Adrenal gland (tissue), 12 donors: ENCODE measurements around the gene SLC22A12. TPM values are rescaled to one million over a fixed set of nuclear protein-coding genes. Genes with fewer than 3 reads are reported as not detected.

ENCODE experiments used
- DNase-seq, 7 donors: peaks; one replicate each; pipeline ENCODE4 v3.0.0-alpha.2; 2019 to 2020
- H3K27ac ChIP-seq, 5 donors: fragments of 200-600 bp; sonication (generic) in 4 of 5; 1 replicate in 3 of 5; 2 replicates in 2 of 5; pipeline versions ENCODE4 v1.5.1 to v1.8.0; 2016 to 2020; ENCODE audit warnings: mild to moderate bottlenecking in 1 of 5
- H3K27me3 ChIP-seq: fragments of 200-600 bp; 2 replicates; pipeline ENCODE4 v1.8.0; 2021
- H3K36me3 ChIP-seq, 2 donors: fragments of 200-600 bp; replicated peaks in 1 of 2; 1 replicate in 1 of 2; 2 replicates in 1 of 2; pipeline versions ENCODE4 v1.5.1 to v1.8.0; 2018 to 2022
- H3K4me1 ChIP-seq, 2 donors: fragments of 200-600 bp; replicated peaks in 1 of 2; 1 replicate in 1 of 2; 2 replicates in 1 of 2; pipeline versions ENCODE4 v1.5.1 to v1.8.0; 2018 to 2021
- H3K4me3 ChIP-seq, 4 donors: fragments of 200-600 bp; sonication (generic) in 3 of 4; one replicate each; pipeline ENCODE4 v1.5.1; 2016 to 2018
- H3K9me3 ChIP-seq, 3 donors: fragments of 200-600 bp; sonication (generic) in 1 of 3; replicated peaks in 1 of 3; 1 replicate in 2 of 3; 2 replicates in 1 of 3; pipeline versions ENCODE4 v1.5.1 to v1.8.0; 2016 to 2021
- POLR2A ChIP-seq, 2 donors: fragments of 450-650 bp; IDR thresholded peaks; one replicate each; pipeline ENCODE4 v1.6.1; 2017; ENCODE audit warnings: antibody characterized with exemption in 2 of 2, mild to moderate bottlenecking in 2 of 2, moderate library complexity in 1 of 2
- WGBS, 4 donors: extraction: QIAGEN DNeasy Blood & Tissue Kit in 2 of 4; methylation state at CpG; one replicate each; pipeline versions ENCODE4 v1.1.5 to v1.1.7; 2013 to 2017; 5-methylcytosine and 5-hydroxymethylcytosine counted together
- intact Hi-C, 2 donors: fragments of 100-400 bp; cut with DNase I; formaldehyde crosslinking; loops; one replicate each; pipeline versions ENCODE4 v1.14.1 to v1.15.0; 2022 to 2023
- polyA plus RNA-seq, 3 donors: library from polyadenylated mRNA; stranded (reverse); fragments of 200-250 nt in 2 of 3; fragments of 350-450 nt in 1 of 3; fragmentation: Illumina TruSeq in 1 of 3; extraction: RNeasy Lipid Tissue Mini Kit (QIAGEN cat#74804) in 1 of 3; gene quantifications; one replicate each; pipeline ENCODE4 v1.2.3, GENCODE V29; 2013 to 2014
- total RNA-seq, 9 donors: library from RNA; depleted of rRNA in 4 of 9; stranded (reverse); fragments of >200 nt in 4 of 9; fragments of 120-200 nt in 1 of 9; fragmentation: NEBNext Ultra II Directional in 1 of 9; extraction: Animal tissue kit (Norgen Biotek cat#: 25700) in 1 of 9; gene quantifications; one replicate each; pipeline versions ENCODE4 v1.1.0 to v1.2.4, GENCODE V29; 2013 to 2023
- TF ChIP-seq, protein P1 (sequence below), 6 experiments: fragments of 450-650 bp in 4 of 6; fragments of 200-600 bp in 2 of 6; sonication (generic) in 1 of 6; IDR thresholded peaks; 1 replicate in 5 of 6; 2 replicates in 1 of 6; pipeline versions ENCODE4 v1.5.1 to v1.8.0; 2016 to 2021; ENCODE audit warnings: antibody characterized with exemption in 6 of 6, mild to moderate bottlenecking in 2 of 6, moderate library complexity in 1 of 6
- donor health status: healthy with polysubstance abuse.
- donor health status: Bipolar disorder and iron deficiency.
- donor health status: DM: yes; HTN: yes; CAD: no.
- donor health status: DM: no; HTN: no; CAD: no.
- donor health status: DM: no; HTN: no; CAD: no.
- donor health status: DM: yes; HTN: yes; CAD: no.

Gene SLC22A12
- total and polyA plus RNA-seq, 12 donors = not detected

DNA sequence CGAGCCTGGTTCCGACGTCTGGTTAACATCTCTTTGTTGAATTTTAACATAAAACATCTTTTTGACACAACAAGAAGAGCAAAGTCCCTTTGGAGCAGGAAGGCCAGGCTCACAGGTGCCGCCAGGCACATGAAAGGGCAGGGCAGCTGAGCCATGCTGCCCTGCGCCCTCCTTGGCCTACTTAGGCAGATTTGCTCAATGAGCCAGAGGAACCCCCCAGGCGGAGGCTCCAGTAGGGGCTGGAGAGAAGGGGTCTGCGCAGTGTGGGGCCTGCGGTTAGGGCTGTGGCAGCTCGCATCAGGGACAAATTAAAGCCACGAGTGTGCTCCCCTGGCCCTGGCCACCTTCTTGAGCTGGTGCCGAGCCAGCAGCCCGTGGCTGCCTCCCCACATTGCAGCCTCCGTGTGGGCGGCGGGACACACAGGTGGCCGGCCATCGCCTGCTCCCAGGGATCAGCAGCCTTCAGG, 9.9 kb upstream of the SLC22A12 start:
- Histone ChIP-seq H3K9me3 (no peaks in the 10 kb centered on the region), H3K4me3 (no peak overlapping the region), H3K27ac (no peak overlapping the region), H3K27me3 (no peaks in the 10 kb centered on the region), H3K4me1 (no peaks in the 10 kb centered on the region), H3K36me3 (no peaks in the 10 kb centered on the region)
- intact Hi-C loops = no loop called here
- TF ChIP-seq POLR2A (IDR thresholded peaks at IDR 0.05) = no peak
- TF ChIP-seq, protein P1, sequence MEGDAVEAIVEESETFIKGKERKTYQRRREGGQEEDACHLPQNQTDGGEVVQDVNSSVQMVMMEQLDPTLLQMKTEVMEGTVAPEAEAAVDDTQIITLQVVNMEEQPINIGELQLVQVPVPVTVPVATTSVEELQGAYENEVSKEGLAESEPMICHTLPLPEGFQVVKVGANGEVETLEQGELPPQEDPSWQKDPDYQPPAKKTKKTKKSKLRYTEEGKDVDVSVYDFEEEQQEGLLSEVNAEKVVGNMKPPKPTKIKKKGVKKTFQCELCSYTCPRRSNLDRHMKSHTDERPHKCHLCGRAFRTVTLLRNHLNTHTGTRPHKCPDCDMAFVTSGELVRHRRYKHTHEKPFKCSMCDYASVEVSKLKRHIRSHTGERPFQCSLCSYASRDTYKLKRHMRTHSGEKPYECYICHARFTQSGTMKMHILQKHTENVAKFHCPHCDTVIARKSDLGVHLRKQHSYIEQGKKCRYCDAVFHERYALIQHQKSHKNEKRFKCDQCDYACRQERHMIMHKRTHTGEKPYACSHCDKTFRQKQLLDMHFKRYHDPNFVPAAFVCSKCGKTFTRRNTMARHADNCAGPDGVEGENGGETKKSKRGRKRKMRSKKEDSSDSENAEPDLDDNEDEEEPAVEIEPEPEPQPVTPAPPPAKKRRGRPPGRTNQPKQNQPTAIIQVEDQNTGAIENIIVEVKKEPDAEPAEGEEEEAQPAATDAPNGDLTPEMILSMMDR (IDR thresholded peaks at IDR 0.05) = no peak
- DNase-seq = no peak
- 89 to 94% (median 92%) methylated on average over 7 to 17 of the region's 17 CpGs for WGBS, 4 donors

DNA sequence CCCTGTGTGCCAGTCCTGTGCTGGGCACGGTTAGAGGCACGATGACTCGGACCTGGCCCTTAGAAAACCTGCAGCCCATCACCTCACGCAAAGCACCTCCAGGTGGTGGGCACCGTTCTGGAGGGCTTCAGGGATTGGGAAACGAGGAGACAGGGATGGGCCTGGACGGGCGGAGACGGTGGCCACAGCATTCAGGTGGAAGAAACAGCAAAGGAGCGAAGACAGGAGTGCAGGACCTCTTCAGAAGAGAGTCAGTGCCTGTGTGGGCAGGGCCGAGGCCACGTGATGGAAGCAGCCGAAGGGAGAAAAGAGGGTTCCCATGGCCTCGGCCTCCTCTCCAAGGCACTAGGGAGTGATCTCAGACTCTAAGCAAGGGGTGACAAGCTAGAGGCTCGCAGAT, 8.1 kb upstream of the SLC22A12 start:
- Histone ChIP-seq H3K27ac (no peak overlapping the region), H3K4me3 (no peak overlapping the region), H3K27me3 (no peaks in the 10 kb centered on the region), H3K9me3 (no peaks in the 10 kb centered on the region), H3K36me3 (no peaks in the 10 kb centered on the region), H3K4me1 (no peaks in the 10 kb centered on the region)
- TF ChIP-seq, protein P1 (IDR thresholded peaks at IDR 0.05) = no peak
- TF ChIP-seq POLR2A (IDR thresholded peaks at IDR 0.05) = no peak
- DNase-seq = no peak
- intact Hi-C loops = no loop called here
- WGBS, 4 donors = 87 to 93% (median 90%) methylated on average over 15 of the region's 15 CpGs

DNA sequence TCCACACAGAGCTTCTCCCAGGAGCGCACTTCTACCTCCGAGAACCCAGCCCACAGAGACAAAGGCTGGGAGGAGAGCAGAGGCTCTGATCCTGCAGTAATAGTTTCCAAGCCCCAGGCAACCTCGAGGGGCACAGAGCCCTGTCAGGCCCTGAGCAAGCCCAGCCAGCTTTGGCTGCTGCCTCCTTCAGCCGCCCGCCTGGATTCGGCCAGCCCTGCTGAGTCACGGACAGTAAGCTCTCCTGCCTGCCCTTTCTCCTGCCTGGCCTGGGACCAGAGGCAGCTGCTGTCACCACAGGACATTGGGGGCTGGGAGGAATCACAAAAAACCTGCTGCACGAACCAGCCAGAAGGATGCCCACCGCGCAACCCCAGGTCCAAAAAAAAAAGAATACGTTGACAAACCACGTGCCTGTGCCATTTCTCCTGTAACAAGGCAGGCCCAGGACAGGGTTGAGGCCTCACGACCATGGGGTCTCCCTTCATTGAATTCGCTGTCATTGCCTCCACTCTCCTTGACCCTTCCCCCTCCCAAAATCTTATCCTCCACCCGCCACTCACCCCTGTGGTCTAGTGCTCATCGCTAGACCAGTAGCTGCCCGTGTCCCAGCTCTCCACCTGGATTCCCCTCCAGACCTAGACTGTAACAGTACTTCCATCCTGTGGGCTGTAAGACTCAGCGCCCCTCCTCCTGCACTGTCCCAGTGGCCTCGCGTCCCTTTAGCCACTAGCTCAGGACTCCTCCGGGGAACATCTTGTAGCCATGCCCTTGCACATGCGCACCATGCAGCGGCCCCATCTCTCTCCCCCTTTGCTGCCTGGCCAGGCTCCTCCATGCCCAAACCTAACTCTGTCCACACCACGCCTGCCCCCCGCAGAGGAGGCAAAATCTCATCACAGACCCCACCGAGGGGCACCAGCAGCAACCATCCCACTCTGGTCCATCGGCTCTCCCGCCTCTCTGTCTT, 7.4 kb upstream of the SLC22A12 start:
- Histone ChIP-seq H3K4me1 (no peaks in the 10 kb centered on the region), H3K9me3 (no peaks in the 10 kb centered on the region), H3K27ac (no peak overlapping the region), H3K27me3 (no peaks in the 10 kb centered on the region), H3K36me3 (no peaks in the 10 kb centered on the region), H3K4me3 (no peak overlapping the region)
- intact Hi-C loops = no loop called here
- 76 to 86% (median 82%) methylated on average over 22 to 28 of the region's 28 CpGs for WGBS, 4 donors
- TF ChIP-seq POLR2A (IDR thresholded peaks at IDR 0.05) = no peak
- TF ChIP-seq, protein P1 (IDR thresholded peaks at IDR 0.05) = no peak
- peak in 1 of 7 donors; percentile 35 for DNase-seq

DNA sequence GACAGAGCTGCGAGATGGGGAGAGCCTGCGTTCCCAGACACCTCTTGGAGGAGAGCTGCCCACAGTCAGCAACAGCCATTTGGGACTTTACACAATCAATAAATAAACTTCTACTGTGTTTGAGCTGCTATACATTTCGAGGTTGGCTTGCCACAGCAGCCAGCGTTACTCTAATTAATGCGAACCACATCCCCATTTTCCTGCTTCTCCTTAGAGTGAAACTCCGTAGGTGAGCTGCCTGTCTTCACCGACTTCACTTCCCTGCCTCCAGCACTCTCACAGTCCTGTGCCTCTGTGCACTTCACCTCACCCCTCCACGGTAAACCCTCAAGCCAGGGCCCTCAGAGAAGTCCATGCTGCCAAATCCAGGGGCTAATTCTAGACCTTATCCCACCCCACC, 5.9 kb upstream of the SLC22A12 start:
- H3K27ac ChIP-seq = no peak overlapping the region
- no peaks in the 10 kb centered on the region for H3K27me3 ChIP-seq
- no peaks in the 10 kb centered on the region for H3K4me1 ChIP-seq
- no peaks in the 10 kb centered on the region for H3K36me3 ChIP-seq
- DNase-seq = no peak
- no peaks in the 10 kb centered on the region for H3K9me3 ChIP-seq
- 73 to 80% (median 76%) methylated on average over 8 of the region's 8 CpGs for WGBS, 4 donors
- intact Hi-C loops = no loop called here
- TF ChIP-seq, protein P1 (IDR thresholded peaks at IDR 0.05) = no peak
- no peak for TF ChIP-seq POLR2A (IDR thresholded peaks at IDR 0.05)
- H3K4me3 ChIP-seq = no peak overlapping the region
